CD4-positive, alpha-beta T cell (primary cell): ENCODE results near the gene SHC4. TPM values are rescaled to one million over a fixed set of nuclear protein-coding genes. Genes with fewer than 3 reads are reported as not detected.

Experiments
- ATAC-seq: fragments of 200-7000 bp; cut with Tn5 transposase; one replicate; pipeline ENCODE4 v1.10.0; 2022; ENCODE audit warnings: mild to moderate bottlenecking; ENCODE audit not compliant: poor library complexity
- CTCF ChIA-PET: fragments of 350-600 bp; sonication (Branson Sonifier 250); formaldehyde crosslinking; loops from one replicate; lab custom pipeline; 2021; ENCODE audit warnings: antibody characterized with exemption, inconsistent platforms; lab: Charles Lee
- POLR2A ChIA-PET: fragments of 350-600 bp; sonication (Branson Sonifier 250); formaldehyde crosslinking; loops from one replicate; lab custom pipeline; 2021; ENCODE audit warnings: antibody characterized with exemption, inconsistent platforms; lab: Charles Lee
- DNase-seq, 14 experiments: peaks; one replicate each; pipeline ENCODE4 v3.0.0-alpha.2; 2013 to 2020; ENCODE audit warnings: mixed read lengths in 2 of 14
- H3K27ac ChIP-seq, 2 donors: one replicate each; pipeline versions ENCODE4 v1.5.1 to v1.7.0; 2013; ENCODE audit warnings: low read length in 2 of 2, low read depth in 1 of 2, mild to moderate bottlenecking in 1 of 2
- H3K27me3 ChIP-seq, 2 experiments: 1 replicate in 1 of 2; 2 replicates in 1 of 2; pipeline versions ENCODE4 v1.6.1 to v1.7.0; 2013; ENCODE audit warnings: low read length in 2 of 2, control low read depth in 1 of 2, mild to moderate bottlenecking in 1 of 2, moderate library complexity in 1 of 2; ENCODE audit not compliant: insufficient read depth in 2 of 2, control insufficient read depth in 1 of 2
- H3K36me3 ChIP-seq: one replicate; pipeline ENCODE4 v1.6.1; 2013; ENCODE audit warnings: low read length, control low read depth; ENCODE audit not compliant: insufficient read depth
- H3K4me1 ChIP-seq: one replicate; pipeline ENCODE4 v1.6.1; 2013; ENCODE audit warnings: low read length, control low read depth; ENCODE audit not compliant: insufficient read depth
- H3K4me3 ChIP-seq: one replicate; pipeline ENCODE4 v1.5.1; 2013; ENCODE audit warnings: mild to moderate bottlenecking, low read length, moderate library complexity
- H3K9me3 ChIP-seq, 2 experiments: 1 replicate in 1 of 2; 2 replicates in 1 of 2; pipeline versions ENCODE4 v1.6.1 to v1.7.0; 2013; ENCODE audit warnings: low read length in 2 of 2, mild to moderate bottlenecking in 2 of 2, control low read depth in 1 of 2, moderate library complexity in 1 of 2; ENCODE audit not compliant: control insufficient read depth in 1 of 2, insufficient read depth in 1 of 2
- H3K27ac Mint-ChIP-seq: one replicate; pipeline ENCODE4 v1.8.0; 2020; ENCODE audit warnings: mixed read lengths
- H3K27me3 Mint-ChIP-seq: one replicate; pipeline ENCODE4 v1.8.0; 2021; ENCODE audit warnings: mixed read lengths
- H3K36me3 Mint-ChIP-seq: one replicate; pipeline ENCODE4 v1.8.0; 2021; ENCODE audit warnings: low read depth, mixed read lengths
- H3K4me1 Mint-ChIP-seq: one replicate; pipeline ENCODE4 v1.8.0; 2021; ENCODE audit warnings: low read depth, mixed read lengths
- H3K4me3 Mint-ChIP-seq: one replicate; pipeline ENCODE4 v1.8.0; 2020; ENCODE audit warnings: mild to moderate bottlenecking, mixed read lengths
- H3K9me3 Mint-ChIP-seq: one replicate; pipeline ENCODE4 v1.8.0; 2020; ENCODE audit warnings: mixed read lengths
- CTCF ChIP-seq: fragments of 200-600 bp; IDR thresholded peaks from one replicate; pipeline ENCODE4 v1.8.0; 2022; ENCODE audit warnings: antibody characterized with exemption, mild to moderate bottlenecking
- intact Hi-C, 2 experiments: fragments of 100-400 bp; cut with DNase I in 1 of 2; cut with micrococcal nuclease in 1 of 2; formaldehyde crosslinking; loops; one replicate each; pipeline versions ENCODE4 v1.15.1 to v1.9.0; 2023 to 2025; cut with DNase I, micrococcal nuclease
- total RNA-seq, 174 experiments: library from RNA in 2 of 174; stranded (reverse) in 2 of 174; gene quantifications; one replicate each; pipeline ENCODE4 v1.2.3 and lab custom pipeline; 2021 to 2026

SHC4 gene
- total RNA-seq, 2 experiments from 2014 or later: not detected

DNA sequence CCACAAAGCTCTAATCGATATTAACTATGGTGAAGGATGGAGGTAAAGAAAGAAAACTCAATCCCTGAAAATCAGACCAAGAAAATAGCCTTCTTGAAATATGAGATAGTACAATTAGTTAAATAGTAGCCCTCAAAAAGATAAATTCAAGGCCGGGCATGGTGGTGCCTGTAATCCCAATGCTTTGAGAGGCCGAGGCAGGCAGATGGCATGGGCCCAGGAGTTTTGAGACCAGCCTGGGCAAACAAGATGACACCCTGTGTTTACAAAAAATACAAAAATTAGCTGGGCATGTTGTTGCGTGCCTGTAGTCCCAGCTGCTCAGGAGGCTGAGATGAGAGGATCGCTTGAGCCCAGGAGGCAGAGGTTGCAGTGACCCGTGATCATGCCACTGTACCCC is 121.2 kb downstream of the SHC4 start:
- no peaks in the 10 kb centered on the region for H3K9me3 ChIP-seq
- no peak for TF ChIP-seq CTCF
- no peak overlapping the region for H3K4me3 ChIP-seq
- Mint-ChIP-seq H3K9me3 (no peaks in the 10 kb centered on the region), H3K27ac (no peak overlapping the region), H3K27me3 (peaks cover 4% of the 10 kb centered on the region), H3K4me3 (no peak overlapping the region), H3K36me3 (no peaks in the 10 kb centered on the region), H3K4me1 (no peaks in the 10 kb centered on the region)
- DNase-seq (no peak), ATAC-seq (no peak)
- no peaks in the 10 kb centered on the region for H3K4me1 ChIP-seq
- POLR2A ChIA-PET: no interaction called here
- intact Hi-C loops: loop anchor here in 1 of 2 experiments (5.0 kb wide), 1 partner anchor 1165 kb away; no protein-coding TSS in a partner anchor
- CTCF ChIA-PET: no interaction called here
- no peaks in the 10 kb centered on the region for H3K36me3 ChIP-seq
- no peak overlapping the region for H3K27ac ChIP-seq
- H3K27me3 ChIP-seq: no peaks in the 10 kb centered on the region

DNA sequence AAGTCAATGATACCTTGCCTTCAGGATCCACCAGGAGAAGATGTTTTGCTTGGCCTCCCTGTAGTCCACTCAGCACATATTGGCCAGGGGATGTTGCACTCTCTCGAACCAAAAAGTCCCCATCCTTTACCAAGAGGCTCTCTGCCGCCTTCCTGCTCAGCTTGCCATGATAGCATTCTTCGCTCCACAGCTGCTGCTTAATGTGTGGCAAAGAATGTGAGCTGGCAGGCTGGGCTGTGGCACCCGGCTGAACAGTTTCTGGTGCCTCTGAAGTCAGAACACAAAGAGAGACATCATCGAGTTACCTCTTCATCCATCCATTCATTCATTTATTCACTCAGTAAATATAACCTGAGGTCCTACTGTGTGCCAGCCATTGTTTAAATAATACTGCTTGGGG is 129.0 kb downstream of the SHC4 start:
- Histone ChIP-seq H3K4me3 (no peak overlapping the region), H3K27ac (no peak overlapping the region), H3K27me3 (peaks cover 8 to 20% of the 10 kb centered on the region in 2 experiments), H3K36me3 (no peaks in the 10 kb centered on the region), H3K4me1 (no peaks in the 10 kb centered on the region), H3K9me3 (peaks cover 0 to 12% of the 10 kb centered on the region in 2 experiments)
- Mint-ChIP-seq H3K27ac (no peak overlapping the region), H3K4me3 (no peak overlapping the region), H3K9me3 (peaks cover 6% of the 10 kb centered on the region), H3K36me3 (no peaks in the 10 kb centered on the region), H3K27me3 (peaks cover 31% of the 10 kb centered on the region), H3K4me1 (no peaks in the 10 kb centered on the region)
- DNase-seq (no peak), ATAC-seq (no peak)
- intact Hi-C loops: no loop called here
- ChIA-PET POLR2A (no interaction called here), CTCF (no interaction called here)
- TF ChIP-seq CTCF: no peak

- H3K27me3 ChIP-seq: peaks cover 8 to 20% of the 10 kb centered on the region in 2 experiments
- intact Hi-C loops: no loop called here
- no peak for TF ChIP-seq CTCF
- H3K27ac Mint-ChIP-seq: no peak overlapping the region
- H3K36me3 ChIP-seq: no peaks in the 10 kb centered on the region
- POLR2A ChIA-PET: no interaction called here
- H3K9me3 Mint-ChIP-seq: peaks cover 6% of the 10 kb centered on the region
- no peak for DNase-seq
- H3K4me1 ChIP-seq: no peaks in the 10 kb centered on the region
- CTCF ChIA-PET: no interaction called here
- no peak overlapping the region for H3K27ac ChIP-seq
- H3K36me3 Mint-ChIP-seq: no peaks in the 10 kb centered on the region
- ATAC-seq: no peak
- no peak overlapping the region for H3K4me3 ChIP-seq
- H3K27me3 Mint-ChIP-seq: peaks cover 31% of the 10 kb centered on the region
- H3K4me1 Mint-ChIP-seq: no peaks in the 10 kb centered on the region
- no peak overlapping the region for H3K4me3 Mint-ChIP-seq
- peaks cover 0 to 12% of the 10 kb centered on the region in 2 experiments for H3K9me3 ChIP-seq
Observed at GRCh38 chr15:48833526-48834239, 130.0 kb downstream of the SHC4 start.
